GM21447 (cell line): ENCODE results near the gene CACNA2D1.
"Not testable (repeated sequence)": the region's sequence is repeated elsewhere in the genome, so short reads cannot be mapped to it uniquely, and the experiment has no call there.

Experiments
- ATAC-seq: cut with Tn5 transposase; IDR thresholded peaks from one replicate; pipeline ENCODE4 v1.9.1; 2021; ENCODE audit not compliant: unreplicated experiment

Gene CACNA2D1

DNA sequence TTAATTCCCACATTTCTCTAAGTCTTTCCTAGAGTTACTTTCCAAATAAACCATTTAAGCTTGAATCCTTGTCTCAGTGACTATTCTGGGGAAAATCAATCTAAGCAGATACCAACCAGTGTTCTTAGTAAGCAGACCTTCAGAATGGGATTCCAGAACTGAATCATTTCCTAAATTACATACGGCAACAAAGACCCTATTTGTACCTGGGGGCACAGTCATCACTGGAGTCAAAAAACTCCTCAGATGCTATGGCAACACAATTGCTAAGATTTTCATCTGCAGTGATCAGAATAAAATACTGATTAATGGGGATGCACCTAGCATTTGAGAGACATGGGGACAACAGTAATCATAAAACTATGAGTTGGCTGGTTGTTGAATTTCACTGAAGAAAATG lies 389.0 kb downstream of the CACNA2D1 start:
- ATAC-seq, result no peak

GRCh38 chr7:82053453-82054032 lies 390.0 kb downstream of the CACNA2D1 start:
- ATAC-seq, result no peak

- ATAC-seq, result no peak
These were observed 392.0 kb downstream of the CACNA2D1 start for GRCh38 chr7:82051601-82052000.

DNA sequence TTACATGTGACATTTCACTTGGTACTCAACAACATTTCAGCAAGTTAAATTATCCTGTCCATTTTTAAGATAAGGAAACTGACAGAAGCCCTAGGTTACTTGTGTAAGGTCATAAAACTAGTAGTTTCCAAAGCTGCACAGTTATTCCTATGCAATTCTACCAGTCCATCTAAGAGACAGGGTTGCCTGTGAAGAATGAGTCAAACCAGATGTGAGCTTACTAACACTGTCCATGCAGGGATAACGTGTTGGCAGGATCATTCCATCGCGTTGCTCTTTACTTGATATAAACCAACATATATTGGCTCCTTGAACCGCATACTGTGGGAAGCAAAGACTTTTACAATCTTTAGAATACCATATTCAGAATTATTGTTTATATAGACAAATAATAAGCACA lies 392.8 kb downstream of the CACNA2D1 start:
- no peak for ATAC-seq

GRCh38 chr7:82049891-82050533 lies 393.6 kb downstream of the CACNA2D1 start:
- ATAC-seq, result no peak

DNA sequence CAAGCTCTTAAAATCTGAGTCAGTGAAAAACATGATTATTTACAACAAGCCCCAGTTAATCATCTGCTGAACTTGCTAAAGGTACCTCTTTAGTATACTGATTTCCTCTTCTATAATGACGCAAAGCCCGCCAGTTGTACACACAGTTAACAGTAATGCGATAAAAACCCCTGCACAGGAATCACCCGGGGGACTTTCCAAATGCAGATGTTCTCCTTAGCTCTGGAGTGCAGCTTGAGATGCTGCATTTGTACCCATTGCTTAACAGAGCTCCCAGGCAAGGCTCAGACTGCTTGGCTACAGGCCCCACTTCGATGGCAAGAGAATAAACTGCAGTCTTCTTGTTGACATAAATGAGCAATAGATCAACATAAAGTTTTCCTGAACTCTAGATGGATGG lies 394.1 kb downstream of the CACNA2D1 start:
- no peak for ATAC-seq

GRCh38 chr7:82044497-82045080 lies 399.0 kb downstream of the CACNA2D1 start:
- peak; percentile 65 for ATAC-seq

DNA sequence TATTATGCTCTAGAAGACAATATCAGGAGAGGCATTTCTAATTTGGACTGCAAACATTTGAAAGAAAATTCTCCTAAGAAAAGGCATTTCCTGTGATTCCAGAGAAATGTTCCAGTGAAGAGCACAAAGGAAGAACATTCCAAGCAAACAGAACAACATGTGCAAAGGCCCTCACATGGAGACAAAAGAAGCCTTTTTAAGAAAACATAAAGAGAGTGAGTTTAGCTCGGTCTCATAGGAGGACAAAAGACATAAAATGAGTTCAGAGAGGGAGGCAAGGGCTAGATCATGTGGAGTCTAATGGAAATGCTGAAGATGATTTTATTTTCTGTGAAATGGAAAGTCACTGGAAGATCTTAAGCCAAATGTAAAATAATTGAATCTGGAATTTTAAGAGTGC lies 404.0 kb downstream of the CACNA2D1 start:
- no peak for ATAC-seq

- ATAC-seq, result no peak
These were observed 407.3 kb downstream of the CACNA2D1 start for GRCh38 chr7:82036146-82036886.

- ATAC-seq, result no peak
These were observed 408.1 kb downstream of the CACNA2D1 start for GRCh38 chr7:82035456-82035855.

DNA sequence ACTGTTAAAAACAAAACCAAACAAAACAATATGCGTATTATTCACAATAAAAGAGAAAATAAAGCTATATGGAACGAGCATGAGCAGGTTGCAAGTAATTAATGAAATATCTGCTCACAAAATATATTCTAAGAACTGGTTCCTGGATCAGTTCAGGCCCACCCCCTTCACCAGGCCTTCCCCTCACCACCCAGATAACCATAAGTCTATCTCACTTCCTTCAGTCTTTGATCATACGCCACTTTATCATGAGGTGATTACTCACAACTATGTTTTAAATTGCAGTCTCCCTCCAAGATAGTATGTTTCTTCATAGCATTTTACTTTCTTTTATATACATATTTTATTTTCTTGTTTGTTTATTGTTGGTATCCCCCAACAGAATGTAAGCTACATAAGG lies 410.7 kb downstream of the CACNA2D1 start:
- ATAC-seq, result no peak

DNA sequence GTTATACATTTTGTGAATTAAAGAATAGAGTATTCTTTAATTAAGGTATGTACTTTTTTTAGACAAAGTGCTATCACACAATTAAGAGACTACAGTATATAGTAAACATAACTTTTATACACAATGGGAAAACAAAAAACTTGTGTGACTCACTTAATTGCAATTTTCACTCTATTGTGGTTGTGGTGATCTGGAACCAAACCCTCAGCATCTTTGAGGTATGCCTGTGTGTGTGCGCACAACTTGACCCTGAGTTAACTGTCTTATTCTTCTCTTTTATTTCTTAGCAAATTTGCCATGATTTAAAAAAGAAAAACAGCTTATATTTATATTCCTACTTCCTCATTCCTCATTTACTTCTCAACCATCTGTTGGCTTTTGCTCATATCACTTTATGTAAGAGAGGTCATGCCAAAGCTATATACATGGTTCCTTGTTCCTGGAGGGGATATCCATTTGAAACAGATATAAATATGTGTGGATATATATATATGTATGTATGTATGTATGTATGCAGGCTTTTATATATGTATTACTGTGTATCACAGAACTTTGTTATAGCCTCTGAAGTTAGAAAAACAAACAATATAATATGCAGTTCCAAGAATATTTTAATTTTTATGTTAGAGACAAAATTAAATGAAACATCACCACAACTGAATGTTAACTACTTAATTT lies 414.2 kb downstream of the CACNA2D1 start:
- no peak for ATAC-seq

GRCh38 chr7:82028097-82028496 lies 415.5 kb downstream of the CACNA2D1 start:
- no peak for ATAC-seq

- no peak for ATAC-seq
These were observed 421.9 kb downstream of the CACNA2D1 start for GRCh38 chr7:82021713-82022112.

DNA sequence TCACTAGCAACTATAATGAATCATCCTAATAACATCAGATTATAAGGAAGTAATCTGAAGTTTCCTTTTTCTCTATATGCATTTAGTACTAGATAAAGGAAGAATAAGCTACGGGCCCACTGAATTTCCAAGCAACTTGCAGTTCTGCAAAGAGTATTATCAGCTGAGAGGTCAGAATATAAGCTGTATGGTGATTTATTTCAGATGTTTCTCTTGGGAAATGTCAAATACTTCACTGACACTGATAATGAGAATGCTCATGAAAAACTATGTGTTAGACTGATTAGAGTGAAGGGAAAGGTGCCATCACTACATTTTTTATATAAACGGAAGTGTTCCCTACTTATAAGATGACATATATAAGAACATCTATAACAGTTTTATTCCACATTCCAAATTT lies 422.5 kb downstream of the CACNA2D1 start:
- ATAC-seq, result no peak

GRCh38 chr7:82019551-82020475 lies 423.8 kb downstream of the CACNA2D1 start:
- ATAC-seq, result no peak

- no peak for ATAC-seq
These were observed 425.4 kb downstream of the CACNA2D1 start for GRCh38 chr7:82018226-82018625.

- ATAC-seq, result no peak
These were observed 426.1 kb downstream of the CACNA2D1 start for GRCh38 chr7:82017334-82017943.

GRCh38 chr7:82015751-82016150 lies 427.8 kb downstream of the CACNA2D1 start:
- ATAC-seq, result no peak

DNA sequence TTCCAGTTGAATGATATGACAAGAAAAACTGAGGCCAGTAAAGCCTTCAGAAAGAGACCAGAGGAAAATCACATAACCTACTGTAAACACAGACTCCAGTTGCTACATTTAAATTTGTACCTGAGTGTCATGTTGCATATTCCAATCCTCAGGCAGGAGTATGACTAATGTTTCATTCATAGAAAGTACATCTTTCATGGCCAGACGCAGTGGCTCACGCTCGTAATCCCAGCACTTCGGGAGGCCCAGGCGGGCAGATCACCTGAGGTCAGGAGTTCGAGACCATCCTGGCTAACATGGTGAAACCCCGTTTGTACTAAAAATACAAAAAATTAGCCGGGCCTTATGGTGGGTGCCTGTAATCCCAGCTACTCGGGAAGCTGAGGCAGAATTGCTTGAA lies 429.0 kb downstream of the CACNA2D1 start:
- ATAC-seq, result not testable (repeated sequence)
